HG03565 (cell line): Measurements from ENCODE around the gene RNF133.

Source experiments
- ATAC-seq: cut with Tn5 transposase; IDR thresholded peaks from one replicate; pipeline ENCODE4 v1.9.1; 2021; ENCODE audit warnings: mild to moderate bottlenecking, moderate library complexity; ENCODE audit not compliant: unreplicated experiment

RNF133 gene

GRCh38 chr7:122699017-122699416 lies at the start of gene RNF133:
RNF133 (minus strand) TSS chr7:122699117; CDS start chr7:122698918, 199 bp downstream.
- no peak for ATAC-seq

GRCh38 chr7:122748195-122748594 lies 49.3 kb upstream of the RNF133 start:
- ATAC-seq = no peak

GRCh38 chr7:122746948-122747347 lies 48.0 kb upstream of the RNF133 start:
- ATAC-seq = no peak

GRCh38 chr7:122743211-122743610 lies 44.3 kb upstream of the RNF133 start:
- no peak for ATAC-seq

- no peak for ATAC-seq
These were observed 40.0 kb upstream of the RNF133 start for GRCh38 chr7:122738947-122739346.

- ATAC-seq = no peak
These were observed 37.3 kb upstream of the RNF133 start for GRCh38 chr7:122736183-122736582.

- ATAC-seq = no peak
These were observed 28.8 kb upstream of the RNF133 start for GRCh38 chr7:122727759-122728158.

GRCh38 chr7:122727354-122727753 lies 28.4 kb upstream of the RNF133 start:
- no peak for ATAC-seq

GRCh38 chr7:122726881-122727280 lies 28.0 kb upstream of the RNF133 start:
- no peak for ATAC-seq

GRCh38 chr7:122724366-122724765 lies 25.4 kb upstream of the RNF133 start:
- ATAC-seq = no peak

GRCh38 chr7:122719010-122719578 lies 20.2 kb upstream of the RNF133 start:
- ATAC-seq = no peak

- no peak for ATAC-seq
These were observed 18.6 kb upstream of the RNF133 start for GRCh38 chr7:122717356-122718089.

GRCh38 chr7:122715183-122715582 lies 16.3 kb upstream of the RNF133 start:
- no peak for ATAC-seq

- ATAC-seq = no peak
These were observed 12.0 kb upstream of the RNF133 start for GRCh38 chr7:122710916-122711315.

GRCh38 chr7:122709930-122710646 lies 11.2 kb upstream of the RNF133 start:
- ATAC-seq = no peak

- no peak for ATAC-seq
These were observed 7.9 kb upstream of the RNF133 start for GRCh38 chr7:122706836-122707235.

GRCh38 chr7:122702872-122703510 lies 4.1 kb upstream of the RNF133 start, which contains the start of gene RNF148:
RNF148 (minus strand) TSS chr7:122702922; CDS start chr7:122702750, 172 bp downstream.
- ATAC-seq = no peak

GRCh38 chr7:122695816-122696215 lies 3.1 kb downstream of the RNF133 start:
- ATAC-seq = no peak

- ATAC-seq = no peak
These were observed 4.2 kb downstream of the RNF133 start for GRCh38 chr7:122694697-122695096.

- no peak for ATAC-seq
These were observed 6.1 kb downstream of the RNF133 start for GRCh38 chr7:122692769-122693309.

- ATAC-seq = no peak
These were observed 7.2 kb downstream of the RNF133 start for GRCh38 chr7:122691569-122692235.
